Neural cell (in vitro differentiated cells): ENCODE measurements around the gene PACS1. TPM values are rescaled to one million over a fixed set of nuclear protein-coding genes. Genes with fewer than 3 reads are reported as not detected.

ENCODE experiments used
- H2AFZ ChIP-seq: fragments of 200-600, 300-800 bp; sonication (generic), shearing (Covaris generic); 2 replicates; pipeline ENCODE4 v1.6.0; 2014; ENCODE audit warnings: low read depth, mild to moderate bottlenecking, antibody characterized with exemption, low read length, moderate library complexity
- H3F3A ChIP-seq: fragments of 200-600 bp; shearing (Covaris generic); 2 replicates; pipeline ENCODE4 v1.6.1; 2016; ENCODE audit warnings: mild to moderate bottlenecking, moderate library complexity, mixed read lengths, antibody characterized with exemption, low read length; ENCODE audit not compliant: insufficient read depth, poor library complexity, severe bottlenecking
- H3K27ac ChIP-seq: fragments of 200-600, 300-800 bp; sonication (generic), shearing (Covaris generic); 2 replicates; pipeline ENCODE4 v1.5.1; 2014; ENCODE audit warnings: mild to moderate bottlenecking, low read length, moderate library complexity
- H3K27me3 ChIP-seq: fragments of 300-800, 200-600 bp; sonication (generic), shearing (Covaris generic); 2 replicates; pipeline ENCODE4 v1.6.0; 2014; ENCODE audit warnings: mild to moderate bottlenecking, low read depth, low read length, moderate library complexity; ENCODE audit not compliant: insufficient read depth
- H3K36me3 ChIP-seq: fragments of 300-800, 200-600 bp; sonication (generic), shearing (Covaris generic); 2 replicates; pipeline ENCODE4 v1.5.1; 2014; ENCODE audit warnings: mild to moderate bottlenecking, antibody characterized with exemption, low read length, moderate library complexity; ENCODE audit not compliant: insufficient read depth
- H3K4me2 ChIP-seq: fragments of 300-800, 200-600 bp; sonication (generic), shearing (Covaris generic); 2 replicates; pipeline ENCODE4 v1.6.0; 2014; ENCODE audit warnings: mild to moderate bottlenecking, low read length
- H3K4me3 ChIP-seq: fragments of 300-800, 200-600 bp; sonication (generic), shearing (Covaris generic); 2 replicates; pipeline ENCODE4 v1.5.1; 2014; ENCODE audit warnings: mild to moderate bottlenecking, low read length, moderate library complexity
- H3K79me2 ChIP-seq: fragments of 200-600 bp; shearing (Covaris generic); replicated peaks from 2 replicates; pipeline ENCODE4 v1.6.0; 2014; ENCODE audit warnings: mild to moderate bottlenecking, low read length, moderate library complexity; ENCODE audit not compliant: insufficient read depth
- H3K9ac ChIP-seq: fragments of 300-800, 200-600 bp; sonication (generic), shearing (Covaris generic); 2 replicates; pipeline ENCODE4 v1.6.1; 2016; ENCODE audit warnings: mild to moderate bottlenecking, low read length, mixed read lengths
- H3K9me2 ChIP-seq: fragments of 200-600 bp; shearing (Covaris generic); 2 replicates; pipeline ENCODE4 v1.6.1; 2016; ENCODE audit warnings: mild to moderate bottlenecking, low read length, mixed read lengths; ENCODE audit not compliant: insufficient read depth
- H3K9me3 ChIP-seq: fragments of 200-600, 300-800 bp; sonication (generic), shearing (Covaris generic); 2 replicates; pipeline ENCODE4 v1.6.1; 2016; ENCODE audit warnings: mild to moderate bottlenecking, mixed run types, low read length, moderate library complexity, mixed read lengths
- H4K20me1 ChIP-seq: fragments of 200-600 bp; shearing (Covaris generic); 2 replicates; pipeline ENCODE4 v1.6.1; 2016; ENCODE audit warnings: mild to moderate bottlenecking, mixed run types; ENCODE audit not compliant: insufficient read depth
- CTCF ChIP-seq: fragments of 450-650 bp; IDR thresholded peaks from 2 replicates; pipeline ENCODE4 v1.5.1; 2014; ENCODE audit warnings: antibody characterized with exemption, mild to moderate bottlenecking, moderate library complexity; ENCODE audit not compliant: poor library complexity, severe bottlenecking
- EP300 ChIP-seq: fragments of 450-650 bp; conservative IDR thresholded peaks from 2 replicates; pipeline ENCODE4 v1.6.1; 2014; ENCODE audit warnings: antibody characterized with exemption, mild to moderate bottlenecking, moderate library complexity; ENCODE audit not compliant: poor library complexity, severe bottlenecking
- EZH2 ChIP-seq: fragments of 200-600, 300-800 bp; shearing (Covaris generic), sonication (generic); IDR thresholded peaks from 2 replicates; pipeline ENCODE4 v1.6.1; 2014; ENCODE audit warnings: antibody characterized with exemption, low read length, borderline replicate concordance, mild to moderate bottlenecking; ENCODE audit not compliant: insufficient read depth, poor library complexity, severe bottlenecking
- MXI1 ChIP-seq: fragments of 450-650 bp; conservative IDR thresholded peaks from 2 replicates; pipeline ENCODE4 v1.6.1; 2014; ENCODE audit warnings: antibody characterized with exemption, mild to moderate bottlenecking; ENCODE audit not compliant: poor library complexity, severe bottlenecking
- POLR2AphosphoS5 ChIP-seq: IDR thresholded peaks from 2 replicates; pipeline ENCODE4 v1.6.1; 2012
- RAD21 ChIP-seq: fragments of 450-650 bp; conservative IDR thresholded peaks from 2 replicates; pipeline ENCODE4 v1.6.1; 2014; ENCODE audit warnings: antibody characterized with exemption, mild to moderate bottlenecking, moderate library complexity
- REST ChIP-seq: IDR thresholded peaks from 2 replicates; pipeline ENCODE4 v1.6.1; 2012; ENCODE audit warnings: borderline replicate concordance
- SMC3 ChIP-seq: fragments of 450-650 bp; conservative IDR thresholded peaks from 2 replicates; pipeline ENCODE4 v1.6.1; 2014; ENCODE audit warnings: antibody characterized with exemption, mild to moderate bottlenecking, moderate library complexity; ENCODE audit not compliant: poor library complexity
- TAF1 ChIP-seq: IDR thresholded peaks from 2 replicates; pipeline ENCODE4 v1.6.1; 2012; ENCODE audit warnings: low read depth
- polyA plus RNA-seq: library from polyadenylated mRNA; depleted of rRNA; stranded (reverse); fragments of >200 nt; gene quantifications from 2 replicates; pipeline ENCODE4 v1.2.3, GENCODE V29; 2014

Gene PACS1
- polyA plus RNA-seq, 1 donor from 2014 or later: 14.4 TPM

DNA sequence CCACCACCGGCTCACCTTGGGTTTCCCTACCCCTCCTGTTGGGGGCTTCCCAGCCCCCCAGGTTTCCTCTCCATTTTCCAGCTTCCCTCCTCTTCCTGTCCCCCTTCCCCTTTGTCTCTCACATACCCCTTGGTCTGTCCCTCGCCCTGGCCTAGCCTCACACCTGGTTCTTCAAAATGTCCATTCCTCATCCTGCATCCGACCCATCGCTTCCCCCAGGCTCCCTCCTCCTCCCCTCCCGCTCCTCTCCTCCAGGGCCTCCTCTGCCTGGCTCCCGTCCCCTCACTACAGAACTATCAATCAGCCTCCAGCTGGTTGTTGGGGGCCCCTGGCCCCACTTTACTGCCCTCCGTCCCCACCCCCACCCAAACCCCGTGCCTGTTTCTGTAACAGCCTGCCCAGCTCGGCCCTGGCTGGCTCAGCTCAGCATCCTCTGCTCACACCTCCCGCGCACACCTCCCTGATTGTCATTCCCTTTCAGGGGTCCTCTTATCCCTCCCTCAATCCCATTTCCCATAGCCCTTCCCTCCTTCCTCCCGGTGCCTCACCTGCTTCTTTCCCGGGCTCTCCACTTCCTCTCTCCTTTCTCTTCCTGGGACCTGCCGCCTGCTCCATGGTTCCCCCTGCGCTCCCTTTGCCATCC is 209.1 kb downstream of the PACS1 start:
- no peak overlapping the region for H2AFZ ChIP-seq
- TF ChIP-seq REST (peak; percentile 29), POLR2AphosphoS5 (peak; percentile 33), MXI1 (peak; percentile 12), EP300 (no peak)
- peaks cover 4% of the 10 kb centered on the region for H3F3A ChIP-seq
- H3K27me3 ChIP-seq: no peaks in the 10 kb centered on the region
- peaks cover 8% of the 10 kb centered on the region for H4K20me1 ChIP-seq
- H3K9me3 ChIP-seq: no peaks in the 10 kb centered on the region
- no peaks in the 10 kb centered on the region for H3K9me2 ChIP-seq
- no peaks in the 10 kb centered on the region for H3K36me3 ChIP-seq
- peak overlapping the region; percentile 77 for H3K4me2 ChIP-seq
- peak overlapping the region; percentile 98 for H3K27ac ChIP-seq
- peak overlapping the region; percentile 76 for H3K4me3 ChIP-seq
- peaks cover 58% of the 10 kb centered on the region for H3K79me2 ChIP-seq
- H3K9ac ChIP-seq: peak overlapping the region; percentile 99

DNA sequence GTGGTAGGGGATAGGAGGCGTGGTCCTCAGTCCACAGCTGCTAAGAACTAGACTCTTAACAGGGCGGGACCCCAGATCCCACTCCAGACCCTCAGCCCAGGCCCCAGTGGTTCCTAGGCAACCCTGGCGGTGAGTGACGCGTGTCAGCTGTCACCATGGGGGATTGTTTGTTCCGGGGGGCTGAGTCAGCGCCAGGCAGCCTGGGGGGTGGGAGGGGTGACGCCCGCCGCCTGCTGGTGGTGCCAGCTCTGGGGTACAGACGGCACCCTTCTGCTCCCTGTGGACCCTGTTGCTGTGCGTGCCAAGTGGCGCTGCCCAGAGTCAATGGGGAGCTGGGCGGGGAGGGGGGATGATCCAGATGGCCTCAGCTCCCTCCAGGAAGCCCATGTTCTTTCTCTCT is 210.4 kb downstream of the PACS1 start:
- H3K4me2 ChIP-seq: peak overlapping the region; percentile 77
- peak overlapping the region; percentile 98 for H3K27ac ChIP-seq
- no peaks in the 10 kb centered on the region for H3K9me3 ChIP-seq
- H3K79me2 ChIP-seq: peaks cover 58% of the 10 kb centered on the region
- H3K9me2 ChIP-seq: no peaks in the 10 kb centered on the region
- H2AFZ ChIP-seq: no peak overlapping the region
- TF ChIP-seq TAF1: no peak
- no peak for TF ChIP-seq SMC3
- H3K9ac ChIP-seq: peak overlapping the region; percentile 99
- no peaks in the 10 kb centered on the region for H3K36me3 ChIP-seq
- H3F3A ChIP-seq: peaks cover 4% of the 10 kb centered on the region
- H3K27me3 ChIP-seq: no peaks in the 10 kb centered on the region
- H4K20me1 ChIP-seq: peaks cover 8% of the 10 kb centered on the region
- H3K4me3 ChIP-seq: peak overlapping the region; percentile 76

DNA sequence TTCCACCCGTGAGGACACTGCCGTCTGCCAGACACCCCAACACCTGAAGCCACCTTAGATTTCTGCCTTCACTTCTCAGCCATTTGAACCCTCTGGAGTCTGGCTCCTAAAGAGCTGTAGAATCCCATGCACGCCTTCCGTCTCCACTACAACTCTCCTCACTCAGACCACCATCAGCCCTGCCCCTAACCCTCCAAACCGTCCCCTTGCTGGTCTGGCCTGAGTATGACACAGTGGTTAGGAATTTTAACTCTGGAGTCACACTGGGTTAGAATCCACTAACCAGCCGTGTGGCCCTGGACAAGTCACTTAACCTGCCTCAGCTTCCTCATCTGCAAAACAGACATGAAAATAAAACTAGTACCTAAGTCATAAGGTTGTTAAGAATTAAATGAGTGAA is 210.9 kb downstream of the PACS1 start:
- Histone ChIP-seq H3K27me3 (no peaks in the 10 kb centered on the region), H3K9ac (peak overlapping the region; percentile 99), H3K36me3 (no peaks in the 10 kb centered on the region), H2AFZ (no peak overlapping the region), H3F3A (peaks cover 4% of the 10 kb centered on the region), H3K27ac (peak overlapping the region; percentile 98), H4K20me1 (peaks cover 8% of the 10 kb centered on the region), H3K9me2 (no peaks in the 10 kb centered on the region), H3K4me2 (no peak overlapping the region), H3K9me3 (no peaks in the 10 kb centered on the region), H3K4me3 (peak overlapping the region; percentile 76), H3K79me2 (peaks cover 58% of the 10 kb centered on the region)
- TF ChIP-seq REST (no peak), RAD21 (no peak), TAF1 (no peak), MXI1 (no peak), EZH2 (no peak), CTCF (no peak), EP300 (no peak), SMC3 (no peak), POLR2AphosphoS5 (no peak)
